ENCODE results near the gene SRSF3.

GRCh38 chr6:36612101-36612625 is 18.0 kb downstream of the SRSF3 start:
- TF ChIP-seq CTCF (IDR thresholded peaks at IDR 0.05) = no peak
- TF ChIP-seq POLR2AphosphoS5 (IDR thresholded peaks at IDR 0.05) = no peak

All from gastroesophageal sphincter (tissue), 3 donors.